HUES64 (cell line): ENCODE data around the gene LSM3.
"Not testable (repeated sequence)": the region's sequence is repeated elsewhere in the genome, so short reads cannot be mapped to it uniquely, and the experiment has no call there.

Source experiments
- H3K27ac ChIP-seq: 2 replicates; pipeline ENCODE4 v1.7.0; 2013; ENCODE audit warnings: low read depth, low read length, inconsistent platforms
- H3K27me3 ChIP-seq: 2 replicates; pipeline ENCODE4 v1.6.1; 2013; ENCODE audit warnings: mild to moderate bottlenecking, low read length; ENCODE audit not compliant: insufficient read depth
- H3K36me3 ChIP-seq: 2 replicates; pipeline ENCODE4 v1.6.1; 2013; ENCODE audit warnings: mild to moderate bottlenecking, low read length; ENCODE audit not compliant: insufficient read depth
- H3K4me1 ChIP-seq: 2 replicates; pipeline ENCODE4 v1.6.1; 2013; ENCODE audit warnings: mild to moderate bottlenecking, low read length, moderate library complexity; ENCODE audit not compliant: insufficient read depth
- H3K4me3 ChIP-seq: 2 replicates; pipeline ENCODE4 v1.5.1; 2013; ENCODE audit warnings: mild to moderate bottlenecking, low read length, moderate library complexity
- H3K9ac ChIP-seq: 2 replicates; pipeline ENCODE4 v1.6.1; 2013; ENCODE audit warnings: mild to moderate bottlenecking, low read depth, low read length
- H3K9me3 ChIP-seq: 2 replicates; pipeline ENCODE4 v1.6.1; 2013; ENCODE audit warnings: low read depth, low read length; ENCODE audit not compliant: insufficient read depth
- whole genome bisulfite sequencing: fragments of 150-250, 120-280 bp; methylation state at CpG from one replicate; pipeline ENCODE4 v1.1.7; 2013; ENCODE audit warnings: missing lambda C conversion rate; 5-methylcytosine and 5-hydroxymethylcytosine counted together

LSM3 gene

GRCh38 chr3:14224895-14225294, 46.3 kb downstream of the LSM3 start:
- H3K9me3 ChIP-seq: peaks cover 21% of the 10 kb centered on the region; the same call in 1 of the 2 replicates
- H3K9ac ChIP-seq: no peak overlapping the region
- no peaks in the 10 kb centered on the region for H3K27me3 ChIP-seq
- H3K27ac ChIP-seq: no peak overlapping the region
- no peaks in the 10 kb centered on the region for H3K36me3 ChIP-seq
- H3K4me1 ChIP-seq: 0 out of 2 replicates have a peak, but pooled peaks cover 11% of the 10 kb centered on the region
- 94% methylated on average over 6 of the region's 6 CpGs for WGBS
- no peak overlapping the region for H3K4me3 ChIP-seq

DNA sequence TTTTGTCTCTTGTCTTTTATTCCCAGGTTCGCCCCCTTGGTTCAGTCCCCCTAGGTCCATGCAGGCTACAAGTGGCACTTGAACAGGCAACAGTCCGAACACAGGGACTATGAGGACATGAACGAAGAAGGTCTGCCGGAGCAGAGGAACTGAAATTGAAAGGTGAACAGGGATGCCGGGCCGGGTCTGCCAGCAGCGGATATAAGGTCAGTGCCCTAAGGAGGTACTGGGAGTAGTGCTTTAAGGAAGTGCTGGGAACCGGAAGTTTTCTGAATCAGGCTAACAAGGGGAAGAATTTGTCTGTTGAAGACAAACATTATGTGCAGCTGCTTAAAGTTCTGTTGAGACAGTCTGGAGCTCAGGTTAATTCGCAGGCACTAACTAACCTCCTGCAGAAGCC, 46.8 kb downstream of the LSM3 start:
- no peaks in the 10 kb centered on the region for H3K27me3 ChIP-seq
- H3K9ac ChIP-seq: no peak overlapping the region
- H3K9me3 ChIP-seq: peaks cover 16% of the 10 kb centered on the region; the same call in 1 of the 2 replicates
- no peak overlapping the region for H3K27ac ChIP-seq
- WGBS: 90% methylated on average over 9 of the region's 9 CpGs
- no peaks in the 10 kb centered on the region for H3K36me3 ChIP-seq
- no peak overlapping the region for H3K4me3 ChIP-seq
- H3K4me1 ChIP-seq: 0 out of 2 replicates have a peak, but pooled peaks cover 11% of the 10 kb centered on the region

- WGBS: 77% methylated on average over 3 of the region's 3 CpGs
- not testable (repeated sequence) for H3K27me3 ChIP-seq, H3K27ac ChIP-seq, H3K4me3 ChIP-seq, H3K9ac ChIP-seq, H3K9me3 ChIP-seq, H3K36me3 ChIP-seq
- H3K4me1 ChIP-seq: 0 out of 2 replicates have a peak, but pooled peaks cover 11% of the 10 kb centered on the region
Measured at GRCh38 chr3:14226351-14226750, 47.7 kb downstream of the LSM3 start.

- Histone ChIP-seq H3K4me1 (0 out of 2 replicates have a peak, but pooled peaks cover 11% of the 10 kb centered on the region), H3K9me3 (no peaks in the 10 kb centered on the region), H3K36me3 (no peaks in the 10 kb centered on the region), H3K27me3 (no peaks in the 10 kb centered on the region), H3K27ac (no peak overlapping the region), H3K9ac (no peak overlapping the region), H3K4me3 (no peak overlapping the region)
- WGBS: 40% methylated on average over 1 of the region's 1 CpG
Measured at GRCh38 chr3:14227856-14228255, 49.2 kb downstream of the LSM3 start.

GRCh38 chr3:14228681-14229470, 50.3 kb downstream of the LSM3 start:
- Histone ChIP-seq H3K9ac (no peak overlapping the region), H3K27ac (no peak overlapping the region), H3K36me3 (no peaks in the 10 kb centered on the region), H3K9me3 (no peaks in the 10 kb centered on the region; the same call in 1 of the 2 replicates), H3K27me3 (no peaks in the 10 kb centered on the region), H3K4me3 (no peak overlapping the region), H3K4me1 (0 out of 2 replicates have a peak, but pooled peaks cover 11% of the 10 kb centered on the region)
- 97% methylated on average over 8 of the region's 8 CpGs for whole genome bisulfite sequencing

GRCh38 chr3:14229695-14230094, 51.1 kb downstream of the LSM3 start:
- WGBS: 94% methylated on average over 6 of the region's 6 CpGs
- H3K9ac ChIP-seq, H3K27ac ChIP-seq, H3K4me3 ChIP-seq, H3K27me3 ChIP-seq, H3K9me3 ChIP-seq, H3K36me3 ChIP-seq: not testable (repeated sequence)
- H3K4me1 ChIP-seq: 0 out of 2 replicates have a peak, but pooled peaks cover 11% of the 10 kb centered on the region

- Histone ChIP-seq H3K9me3 (no peaks in the 10 kb centered on the region; the same call in 1 of the 2 replicates), H3K27me3 (no peaks in the 10 kb centered on the region), H3K36me3 (no peaks in the 10 kb centered on the region), H3K9ac (no peak overlapping the region), H3K27ac (no peak overlapping the region), H3K4me3 (no peak overlapping the region), H3K4me1 (0 out of 2 replicates have a peak, but pooled peaks cover 11% of the 10 kb centered on the region)
- 91% methylated on average over 5 of the region's 5 CpGs for WGBS
Measured at GRCh38 chr3:14230729-14231128, 52.1 kb downstream of the LSM3 start.

GRCh38 chr3:14231145-14231990, 52.8 kb downstream of the LSM3 start:
- Histone ChIP-seq H3K36me3 (no peaks in the 10 kb centered on the region), H3K9ac (no peak overlapping the region), H3K9me3 (no peaks in the 10 kb centered on the region; the same call in 1 of the 2 replicates), H3K27me3 (no peaks in the 10 kb centered on the region), H3K4me3 (no peak overlapping the region), H3K27ac (no peak overlapping the region), H3K4me1 (0 out of 2 replicates have a peak, but pooled peaks cover 11% of the 10 kb centered on the region)
- WGBS: 86% methylated on average over 9 of the region's 9 CpGs

DNA sequence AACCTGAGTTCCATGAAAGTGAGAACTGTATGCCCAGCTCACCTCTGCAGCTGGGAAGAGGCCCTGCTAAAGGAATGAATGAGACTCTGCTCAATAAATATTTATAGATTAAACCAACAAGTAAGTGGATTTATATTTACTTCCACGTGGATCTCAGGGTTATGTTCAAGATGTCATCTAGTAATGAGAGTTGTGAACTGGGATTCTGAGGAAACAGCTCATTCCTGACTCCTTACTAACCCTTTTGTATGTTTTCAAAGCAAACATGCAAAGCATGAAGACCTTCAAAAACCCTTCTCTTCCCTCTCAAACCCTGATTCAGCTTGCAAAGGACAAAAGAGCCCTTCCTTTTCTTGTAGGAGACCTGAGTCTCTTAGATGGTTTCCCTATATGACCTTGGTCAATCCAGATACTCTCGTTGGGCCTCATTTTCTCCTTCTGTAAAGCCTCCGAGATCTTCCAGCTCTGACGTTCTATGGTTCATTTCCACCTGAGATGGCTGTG, 53.4 kb downstream of the LSM3 start:
- no peak overlapping the region for H3K9ac ChIP-seq
- no peaks in the 10 kb centered on the region for H3K27me3 ChIP-seq
- H3K36me3 ChIP-seq: no peaks in the 10 kb centered on the region
- H3K4me3 ChIP-seq: no peak overlapping the region
- no peaks in the 10 kb centered on the region; the same call in 1 of the 2 replicates for H3K9me3 ChIP-seq
- H3K4me1 ChIP-seq: 0 out of 2 replicates have a peak, but pooled peaks cover 8% of the 10 kb centered on the region
- H3K27ac ChIP-seq: no peak overlapping the region
- 91% methylated on average over 3 of the region's 4 CpGs for WGBS

GRCh38 chr3:14234251-14235002, 55.8 kb downstream of the LSM3 start:
- Histone ChIP-seq H3K27ac (no peak overlapping the region), H3K9ac (no peak overlapping the region), H3K4me1 (no peaks in the 10 kb centered on the region), H3K36me3 (no peaks in the 10 kb centered on the region), H3K27me3 (no peaks in the 10 kb centered on the region), H3K4me3 (no peak overlapping the region), H3K9me3 (no peaks in the 10 kb centered on the region; the same call in 1 of the 2 replicates)
- 94% methylated on average over 12 of the region's 12 CpGs for WGBS
